ENCODE results near the gene SKIC8. TPM values are rescaled to one million over a fixed set of nuclear protein-coding genes. Genes with fewer than 3 reads are reported as not detected.

SKIC8 gene
- total RNA-seq, 1 experiment from 2014 or later, result 44.5 TPM

DNA sequence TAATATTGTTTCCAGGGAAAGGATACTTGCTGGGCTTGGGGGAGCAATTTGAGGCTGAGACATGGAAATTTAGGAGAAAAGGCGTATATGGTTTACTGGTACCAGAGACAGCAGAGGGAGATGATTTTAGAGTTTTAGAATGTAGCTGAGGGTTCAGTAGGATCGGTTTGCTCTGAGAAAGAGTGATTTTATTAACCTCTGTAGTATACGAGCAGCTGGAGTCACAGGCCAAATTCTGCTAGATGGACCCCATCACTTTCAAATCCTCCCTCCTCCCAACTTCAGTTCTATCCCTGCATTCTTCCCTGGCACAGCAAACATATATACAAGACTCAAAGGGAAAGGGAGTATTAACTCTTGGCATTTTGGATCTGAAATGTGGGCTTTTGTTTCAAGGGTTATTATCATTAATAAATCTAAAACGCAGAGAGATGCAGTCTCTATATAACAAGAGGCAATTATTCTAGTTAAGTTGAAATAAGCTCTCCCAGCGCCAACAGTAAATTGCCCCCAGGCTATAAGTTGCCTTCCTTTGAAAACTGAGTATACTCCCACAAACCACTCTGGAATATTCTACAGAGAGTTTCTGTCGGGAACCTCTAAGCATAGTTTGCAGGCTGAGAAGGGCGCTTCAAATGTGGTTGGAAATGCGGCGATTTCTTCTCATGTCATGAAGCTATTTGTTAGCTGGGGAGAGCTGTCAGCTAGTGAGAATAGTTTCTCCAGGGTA is 46.2 kb upstream of the SKIC8 start:
- Histone ChIP-seq H3F3A (ENCODE audit: insufficient read depth, low read depth) (no peaks in the 10 kb centered on the region), H3K4me3 (no peak overlapping the region), H3K4me2 (no peak overlapping the region), H3K27ac (no peak overlapping the region), H2AFZ (no peak overlapping the region), H4K20me1 (ENCODE audit: insufficient read depth) (no peaks in the 10 kb centered on the region), H3K79me2 (ENCODE audit: low read depth) (no peaks in the 10 kb centered on the region), H3K27me3 (ENCODE audit: insufficient read depth, low read depth) (peaks cover 47% of the 10 kb centered on the region), H3K36me3 (ENCODE audit: low read depth) (no peaks in the 10 kb centered on the region), H3K9me3 (ENCODE audit: insufficient read depth, low read depth) (no peaks in the 10 kb centered on the region), H3K9me2 (ENCODE audit: insufficient read depth) (no peaks in the 10 kb centered on the region), H3K4me1 (replicated peaks; ENCODE audit: insufficient read depth) (no peaks in the 10 kb centered on the region; the same call in 1 of the 2 replicates)
- intact Hi-C loops (cut with micrococcal nuclease; ENCODE audit: unreplicated experiment), result no loop called here
- POLR2A ChIA-PET (ENCODE audit: unreplicated experiment), result interaction anchor here (0.7 kb wide), 1 partner anchor 65 kb away, joined by 4 read pairs; no protein-coding TSS in a partner anchor
- BruUV-seq (replicated peaks), result no TSS peak
- no peak for TF ChIP-seq EZH2 (IDR thresholded peaks at IDR 0.05; ENCODE audit: low read depth)
- TF ChIP-seq CTCF (conservative IDR thresholded peaks at IDR 0.05), result no peak
- no peak for DNase-seq
- CTCF ChIA-PET, result no interaction called here

- TF ChIP-seq EZH2 (IDR thresholded peaks at IDR 0.05; ENCODE audit: low read depth) (no peak), CTCF (conservative IDR thresholded peaks at IDR 0.05) (no peak)
- ChIA-PET POLR2A (ENCODE audit: unreplicated experiment) (no interaction called here), CTCF (interaction anchor here (0.6 kb wide), 1 partner anchor 682 kb away, joined by 3 read pairs; no protein-coding TSS in a partner anchor)
- H3F3A ChIP-seq (ENCODE audit: insufficient read depth, low read depth), result no peaks in the 10 kb centered on the region
- no peaks in the 10 kb centered on the region for H3K9me2 ChIP-seq (ENCODE audit: insufficient read depth)
- H3K27me3 ChIP-seq (ENCODE audit: insufficient read depth, low read depth), result peaks cover 64% of the 10 kb centered on the region
- no peak for DNase-seq
- H3K4me2 ChIP-seq, result no peak overlapping the region
- no peak overlapping the region for H3K27ac ChIP-seq
- H3K4me3 ChIP-seq, result no peak overlapping the region
- H3K9me3 ChIP-seq (ENCODE audit: insufficient read depth, low read depth), result no peaks in the 10 kb centered on the region
- H4K20me1 ChIP-seq (ENCODE audit: insufficient read depth), result no peaks in the 10 kb centered on the region
- BruUV-seq (replicated peaks), result no TSS peak
- H3K4me1 ChIP-seq (replicated peaks; ENCODE audit: insufficient read depth), result no peaks in the 10 kb centered on the region; the same call in 1 of the 2 replicates
- intact Hi-C loops (cut with micrococcal nuclease; ENCODE audit: unreplicated experiment), result no loop called here
- no peak overlapping the region for H2AFZ ChIP-seq
- H3K36me3 ChIP-seq (ENCODE audit: low read depth), result no peaks in the 10 kb centered on the region
- H3K79me2 ChIP-seq (ENCODE audit: low read depth), result no peaks in the 10 kb centered on the region
Observed at GRCh38 chr15:78343276-78344060, 44.1 kb upstream of the SKIC8 start.

- no peak for TF ChIP-seq EZH2 (IDR thresholded peaks at IDR 0.05; ENCODE audit: low read depth)
- TF ChIP-seq CTCF (conservative IDR thresholded peaks at IDR 0.05), result no peak
- no peak overlapping the region for H3K4me3 ChIP-seq
- H3K36me3 ChIP-seq (ENCODE audit: low read depth), result no peaks in the 10 kb centered on the region
- no peak overlapping the region for H3K4me2 ChIP-seq
- POLR2A ChIA-PET (ENCODE audit: unreplicated experiment), result no interaction called here
- no peak overlapping the region for H2AFZ ChIP-seq
- H3K4me1 ChIP-seq (replicated peaks; ENCODE audit: insufficient read depth), result no peaks in the 10 kb centered on the region
- H3K9me3 ChIP-seq (ENCODE audit: insufficient read depth, low read depth), result no peaks in the 10 kb centered on the region
- H3F3A ChIP-seq (ENCODE audit: insufficient read depth, low read depth), result no peaks in the 10 kb centered on the region
- H4K20me1 ChIP-seq (ENCODE audit: insufficient read depth), result no peaks in the 10 kb centered on the region
- H3K79me2 ChIP-seq (ENCODE audit: low read depth), result no peaks in the 10 kb centered on the region
- peaks cover 77% of the 10 kb centered on the region for H3K27me3 ChIP-seq (ENCODE audit: insufficient read depth, low read depth)
- BruUV-seq (replicated peaks), result no TSS peak
- CTCF ChIA-PET, result no interaction called here
- DNase-seq, result no peak
- no peaks in the 10 kb centered on the region for H3K9me2 ChIP-seq (ENCODE audit: insufficient read depth)
- intact Hi-C loops (cut with micrococcal nuclease; ENCODE audit: unreplicated experiment), result no loop called here
- no peak overlapping the region for H3K27ac ChIP-seq
Observed at GRCh38 chr15:78342021-78342420, 42.6 kb upstream of the SKIC8 start.
